Loucy (cell line): ENCODE results near the gene RBM25.

Experiments used
- CTCF ChIP-seq: fragments of 200-600 bp; sonication (generic); conservative IDR thresholded peaks from 2 replicates; pipeline ENCODE4 v1.5.1; 2014; ENCODE audit warnings: mild to moderate bottlenecking, antibody characterized with exemption, low read length
- EZH2phosphoT487 ChIP-seq: fragments of 200-600 bp; IDR thresholded peaks from 2 replicates; pipeline ENCODE4 v1.6.1; 2018; ENCODE audit warnings: antibody characterized with exemption, mild to moderate bottlenecking, moderate library complexity, borderline replicate concordance

DNA sequence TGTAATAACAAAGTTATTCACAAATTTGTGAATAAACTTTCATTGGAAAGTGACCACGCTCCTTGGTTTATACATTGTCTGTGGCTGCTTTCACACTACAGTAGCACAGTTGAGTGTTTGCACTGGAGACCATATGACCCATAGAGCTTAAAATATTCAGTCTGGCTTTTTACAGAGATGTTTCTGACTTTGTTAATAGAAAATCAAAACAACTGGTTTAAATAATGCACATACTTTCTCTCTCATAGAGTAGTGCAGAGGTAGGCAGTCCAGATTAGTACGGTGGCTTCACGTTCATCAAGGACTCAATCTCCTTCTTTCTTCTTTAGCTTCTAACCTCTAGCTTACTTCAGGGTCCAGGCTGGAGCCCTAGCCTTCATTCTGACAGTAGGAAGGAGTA, 114.2 kb downstream of the RBM25 start:
- TF ChIP-seq CTCF (no peak), EZH2phosphoT487 (no peak)
